H9 (cell line): Measurements from ENCODE around the gene RBKS. TPM values are rescaled to one million over a fixed set of nuclear protein-coding genes. Genes with fewer than 3 reads are reported as not detected.

Source experiments
- DNase-seq: peaks from one replicate; pipeline ENCODE4 v3.0.0-alpha.2; 2017
- H2AFZ ChIP-seq: one replicate; pipeline ENCODE4 v1.6.1; 2013; ENCODE audit warnings: mild to moderate bottlenecking, low read length, control low read depth, moderate library complexity
- H2AK5ac ChIP-seq: 2 replicates; pipeline ENCODE4 v1.6.1; 2013; ENCODE audit warnings: low read length, control low read depth, mixed read lengths; ENCODE audit not compliant: insufficient read length
- H2BK120ac ChIP-seq: one replicate; pipeline ENCODE4 v1.6.1; 2013; ENCODE audit warnings: low read depth, mild to moderate bottlenecking, low read length, control low read depth, inconsistent platforms; ENCODE audit not compliant: poor library complexity, severe bottlenecking
- H2BK12ac ChIP-seq: 2 replicates; pipeline ENCODE4 v1.6.1; 2013; ENCODE audit warnings: low read length, control low read depth, mixed read lengths, low read depth; ENCODE audit not compliant: insufficient read length
- H2BK15ac ChIP-seq: 2 replicates; pipeline ENCODE4 v1.6.1; 2013; ENCODE audit warnings: low read depth, low read length, control low read depth
- H2BK20ac ChIP-seq: one replicate; pipeline ENCODE4 v1.6.1; 2013; ENCODE audit warnings: low read depth, mild to moderate bottlenecking, low read length, control low read depth, inconsistent platforms; ENCODE audit not compliant: poor library complexity, severe bottlenecking
- H2BK5ac ChIP-seq: 2 replicates; pipeline ENCODE4 v1.6.1; 2013; ENCODE audit warnings: low read length, control low read depth, mixed read lengths; ENCODE audit not compliant: insufficient read length
- H3K14ac ChIP-seq: 2 replicates; pipeline ENCODE4 v1.6.1; 2013; ENCODE audit warnings: low read length, control low read depth; ENCODE audit not compliant: insufficient read depth
- H3K18ac ChIP-seq: 2 replicates; pipeline ENCODE4 v1.6.1; 2013; ENCODE audit warnings: low read depth, mild to moderate bottlenecking, mixed read lengths, low read length, control low read depth; ENCODE audit not compliant: insufficient read length
- H3K23ac ChIP-seq: 2 replicates; pipeline ENCODE4 v1.6.1; 2013; ENCODE audit warnings: low read length, control low read depth, mixed read lengths, low read depth; ENCODE audit not compliant: insufficient read length
- H3K23me2 ChIP-seq: 2 replicates; pipeline ENCODE4 v1.6.1; 2013; ENCODE audit warnings: low read depth, mild to moderate bottlenecking, mixed read lengths, low read length, control low read depth; ENCODE audit not compliant: insufficient read length, poor library complexity, severe bottlenecking
- H3K27ac ChIP-seq: 2 replicates; pipeline ENCODE4 v1.5.1; 2013; ENCODE audit warnings: low read length, control low read depth, mixed read lengths, low read depth; ENCODE audit not compliant: insufficient read length
- H3K27me3 ChIP-seq: 2 replicates; pipeline ENCODE4 v1.6.1; 2013; ENCODE audit warnings: low read length, control low read depth, inconsistent platforms; ENCODE audit not compliant: insufficient read depth
- H3K4ac ChIP-seq: 2 replicates; pipeline ENCODE4 v1.6.1; 2013; ENCODE audit warnings: low read depth, mild to moderate bottlenecking, control low read depth, inconsistent platforms, low read length, moderate library complexity
- H3K4me1 ChIP-seq: 2 replicates; pipeline ENCODE4 v1.6.1; 2013; ENCODE audit warnings: low read length, control low read depth, inconsistent platforms; ENCODE audit not compliant: insufficient read depth
- H3K4me2 ChIP-seq: 2 replicates; pipeline ENCODE4 v1.6.1; 2013; ENCODE audit warnings: low read length, control low read depth, mixed read lengths; ENCODE audit not compliant: insufficient read length, insufficient read depth
- H3K56ac ChIP-seq: 2 replicates; pipeline ENCODE4 v1.6.1; 2013; ENCODE audit warnings: low read depth, mild to moderate bottlenecking, mixed read lengths, low read length, control low read depth; ENCODE audit not compliant: insufficient read length
- H3K79me1 ChIP-seq: 2 replicates; pipeline ENCODE4 v1.6.1; 2013; ENCODE audit warnings: low read depth, mild to moderate bottlenecking, moderate library complexity, low read length, control low read depth, inconsistent platforms; ENCODE audit not compliant: insufficient read depth, poor library complexity, severe bottlenecking
- H3K79me2 ChIP-seq: 2 replicates; pipeline ENCODE4 v1.6.1; 2013; ENCODE audit warnings: low read length, control low read depth, inconsistent platforms; ENCODE audit not compliant: insufficient read depth
- H3K9ac ChIP-seq: 2 replicates; pipeline ENCODE4 v1.6.1; 2013; ENCODE audit warnings: low read length, control low read depth, mixed read lengths; ENCODE audit not compliant: insufficient read length; ENCODE audit errors: extremely low read depth
- H3K9me3 ChIP-seq: one replicate; pipeline ENCODE4 v1.6.1; 2013; ENCODE audit warnings: low read depth, low read length, inconsistent platforms; ENCODE audit not compliant: control insufficient read depth
- H3T11ph ChIP-seq: one replicate; pipeline ENCODE4 v1.6.1; 2013; ENCODE audit warnings: mild to moderate bottlenecking, low read length, control low read depth, inconsistent platforms
- H4K20me1 ChIP-seq: one replicate; pipeline ENCODE4 v1.6.1; 2013; ENCODE audit not compliant: control insufficient read depth, insufficient read length, insufficient read depth
- H4K5ac ChIP-seq: 2 replicates; pipeline ENCODE4 v1.6.1; 2013; ENCODE audit warnings: low read depth, mild to moderate bottlenecking, mixed read lengths, low read length, control low read depth; ENCODE audit not compliant: insufficient read length
- H4K8ac ChIP-seq: replicated peaks from 2 replicates; pipeline ENCODE4 v1.6.1; 2013; ENCODE audit warnings: low read length, control low read depth, mixed read lengths, low read depth; ENCODE audit not compliant: insufficient read length
- H4K91ac ChIP-seq: 2 replicates; pipeline ENCODE4 v1.6.1; 2013; ENCODE audit warnings: low read depth, mild to moderate bottlenecking, moderate library complexity, mixed read lengths, low read length, control low read depth; ENCODE audit not compliant: insufficient read length
- H3K27ac Mint-ChIP-seq, 3 experiments: 2 replicates in 2 of 3; 3 replicates in 1 of 3; pipeline ENCODE4 v1.8.0; 2020 to 2021; ENCODE audit warnings: mixed read lengths in 3 of 3, mild to moderate bottlenecking in 1 of 3, moderate library complexity in 1 of 3
- H3K27me3 Mint-ChIP-seq: 2 replicates; pipeline ENCODE4 v1.8.0; 2021; ENCODE audit warnings: low read depth, mild to moderate bottlenecking, moderate library complexity, mixed read lengths
- H3K36me3 Mint-ChIP-seq, 3 experiments: 2 replicates in 2 of 3; 3 replicates in 1 of 3; pipeline ENCODE4 v1.8.0; 2020 to 2021; ENCODE audit warnings: low read depth in 3 of 3, mixed read lengths in 3 of 3; ENCODE audit not compliant: insufficient read depth in 1 of 3
- H3K4me1 Mint-ChIP-seq, 2 experiments: 2 replicates each; pipeline ENCODE4 v1.8.0; 2020; ENCODE audit warnings: mixed read lengths in 2 of 2
- H3K4me3 Mint-ChIP-seq, 2 experiments: 2 replicates in 1 of 2; 3 replicates in 1 of 2; pipeline ENCODE4 v1.8.0; 2020 to 2021; ENCODE audit warnings: mild to moderate bottlenecking in 2 of 2, mixed read lengths in 2 of 2, moderate library complexity in 1 of 2
- H3K9me3 Mint-ChIP-seq, 2 experiments: 2 replicates in 1 of 2; 3 replicates in 1 of 2; pipeline ENCODE4 v1.8.0; 2020; ENCODE audit warnings: mild to moderate bottlenecking in 2 of 2, mixed read lengths in 2 of 2, moderate library complexity in 1 of 2
- CTCF ChIP-seq: fragments of 200-600 bp; sonication (generic); conservative IDR thresholded peaks from 3 replicates; pipeline ENCODE4 v1.8.0; 2021; ENCODE audit warnings: antibody characterized with exemption, mild to moderate bottlenecking
- WGBS: extraction: QIAGEN DNeasy Blood & Tissue Kit; methylation state at CpG from one replicate; pipeline ENCODE4 v1.1.7; 2013; ENCODE audit warnings: missing lambda C conversion rate, low lambda C conversion rate, mixed read lengths; ENCODE audit not compliant: insufficient read length; ENCODE audit errors: extremely low coverage; 5-methylcytosine and 5-hydroxymethylcytosine counted together
- total RNA-seq: library from RNA; stranded (reverse); gene quantifications from 2 replicates; pipeline ENCODE4 v1.2.1, GENCODE V29; 2021

RBKS gene
- total RNA-seq, 1 experiment from 2014 or later = 2.3 TPM

GRCh38 chr2:27822049-27822448 lies 68.1 kb downstream of the RBKS start:
- Histone ChIP-seq H2AFZ (no peak overlapping the region), H3K23me2 (no peaks in the 10 kb centered on the region), H3K18ac (no peak overlapping the region), H3K14ac (no peak overlapping the region), H2BK15ac (no peak overlapping the region), H3K9me3 (no peaks in the 10 kb centered on the region), H3T11ph (no peak overlapping the region), H3K4ac (no peak overlapping the region), H3K4me2 (no peak overlapping the region), H3K79me1 (no peaks in the 10 kb centered on the region), H2BK5ac (no peak overlapping the region), H3K79me2 (no peaks in the 10 kb centered on the region), H2BK12ac (no peak overlapping the region), H3K56ac (no peak overlapping the region), H2BK120ac (no peak overlapping the region), H3K9ac (no peak overlapping the region), H4K20me1 (no peaks in the 10 kb centered on the region), H2AK5ac (no peak overlapping the region), H3K27me3 (no peaks in the 10 kb centered on the region), H4K91ac (no peak overlapping the region), H4K8ac (no peak overlapping the region), H3K23ac (no peak overlapping the region), H2BK20ac (no peak overlapping the region), H3K4me1 (no peaks in the 10 kb centered on the region), H4K5ac (no peak overlapping the region), H3K27ac (no peak overlapping the region)
- H3K27me3 Mint-ChIP-seq = no peaks in the 10 kb centered on the region; the same call in 1 of the 2 replicates
- no peak for DNase-seq
- H3K27ac Mint-ChIP-seq = no peak overlapping the region
- TF ChIP-seq CTCF = no peak
- H3K36me3 Mint-ChIP-seq = peaks cover 0 to 11% (median 3%) of the 10 kb centered on the region in 3 experiments; a peak in 3 of 7 replicates
- no peaks in the 10 kb centered on the region for H3K4me1 Mint-ChIP-seq
- no peak overlapping the region for H3K4me3 Mint-ChIP-seq
- peaks cover 10 to 16% of the 10 kb centered on the region in 2 experiments for H3K9me3 Mint-ChIP-seq
- WGBS = no CpG with 5 or more reads among the region's 1 CpG
